Mesothelial cell of epicardium (in vitro differentiated cells): ENCODE data around the gene AKNAD1. TPM values are rescaled to one million over a fixed set of nuclear protein-coding genes. Genes with fewer than 3 reads are reported as not detected.

Source experiments
- DNase-seq, 2 experiments: peaks; one replicate each; pipeline ENCODE4 v3.0.0; 2021; ENCODE audit warnings: low spot score in 2 of 2; ENCODE audit not compliant: unreplicated experiment in 2 of 2
- H3K27ac Mint-ChIP-seq: 2 replicates; pipeline ENCODE4 v1.8.0; 2021; ENCODE audit warnings: mixed read lengths
- H3K27me3 Mint-ChIP-seq: 2 replicates; pipeline ENCODE4 v1.8.0; 2021; ENCODE audit warnings: low read depth, mixed read lengths
- H3K36me3 Mint-ChIP-seq: 2 replicates; pipeline ENCODE4 v1.8.0; 2021; ENCODE audit warnings: mixed read lengths
- H3K4me1 Mint-ChIP-seq: 2 replicates; pipeline ENCODE4 v1.8.0; 2021; ENCODE audit warnings: mixed read lengths
- H3K4me3 Mint-ChIP-seq: 2 replicates; pipeline ENCODE4 v1.8.0; 2021; ENCODE audit warnings: mild to moderate bottlenecking, moderate library complexity, mixed read lengths
- H3K9me3 Mint-ChIP-seq: 2 replicates; pipeline ENCODE4 v1.8.0; 2021; ENCODE audit warnings: mixed read lengths
- total RNA-seq: library from RNA; stranded (reverse); gene quantifications from 3 replicates; pipeline ENCODE4 v1.2.1, GENCODE V29; 2021
- TF ChIP-seq, protein P1 (sequence below): fragments of 200-600 bp; sonication (generic); IDR thresholded peaks from one replicate; pipeline ENCODE4 v1.5.0; 2021; ENCODE audit warnings: antibody characterized with exemption; ENCODE audit not compliant: unreplicated experiment

AKNAD1 gene
- total RNA-seq, 1 donor from 2014 or later: not detected

DNA sequence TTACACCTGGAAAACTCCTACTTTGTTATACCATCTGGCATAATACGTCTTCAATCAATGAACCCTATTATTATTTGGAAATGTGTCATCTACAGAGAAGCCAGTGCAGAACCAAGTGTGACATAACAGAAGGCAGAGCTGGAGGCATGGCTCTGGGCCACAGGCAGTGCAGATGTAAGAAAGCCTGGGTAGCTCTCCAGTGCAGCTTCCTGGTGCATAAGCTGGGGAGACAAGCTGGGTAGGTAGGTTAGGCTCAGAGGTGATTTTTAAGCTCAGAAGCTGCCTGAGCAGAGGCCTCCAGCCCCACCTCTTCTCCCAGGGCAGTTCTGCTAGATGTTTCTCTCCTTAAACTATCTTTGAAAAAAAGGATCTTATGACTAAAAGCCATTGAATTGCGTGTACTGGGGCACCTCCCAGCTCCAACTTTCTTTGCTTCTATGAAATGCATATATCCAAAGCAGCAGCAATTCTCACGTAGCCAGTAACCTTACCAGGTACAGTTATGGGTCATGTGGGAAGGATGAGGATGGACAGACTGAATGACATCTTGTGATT is 30.7 kb downstream of the AKNAD1 start:
- no peaks in the 10 kb centered on the region for H3K27me3 Mint-ChIP-seq
- no peak for DNase-seq
- no peak overlapping the region for H3K4me3 Mint-ChIP-seq
- TF ChIP-seq, protein P1, sequence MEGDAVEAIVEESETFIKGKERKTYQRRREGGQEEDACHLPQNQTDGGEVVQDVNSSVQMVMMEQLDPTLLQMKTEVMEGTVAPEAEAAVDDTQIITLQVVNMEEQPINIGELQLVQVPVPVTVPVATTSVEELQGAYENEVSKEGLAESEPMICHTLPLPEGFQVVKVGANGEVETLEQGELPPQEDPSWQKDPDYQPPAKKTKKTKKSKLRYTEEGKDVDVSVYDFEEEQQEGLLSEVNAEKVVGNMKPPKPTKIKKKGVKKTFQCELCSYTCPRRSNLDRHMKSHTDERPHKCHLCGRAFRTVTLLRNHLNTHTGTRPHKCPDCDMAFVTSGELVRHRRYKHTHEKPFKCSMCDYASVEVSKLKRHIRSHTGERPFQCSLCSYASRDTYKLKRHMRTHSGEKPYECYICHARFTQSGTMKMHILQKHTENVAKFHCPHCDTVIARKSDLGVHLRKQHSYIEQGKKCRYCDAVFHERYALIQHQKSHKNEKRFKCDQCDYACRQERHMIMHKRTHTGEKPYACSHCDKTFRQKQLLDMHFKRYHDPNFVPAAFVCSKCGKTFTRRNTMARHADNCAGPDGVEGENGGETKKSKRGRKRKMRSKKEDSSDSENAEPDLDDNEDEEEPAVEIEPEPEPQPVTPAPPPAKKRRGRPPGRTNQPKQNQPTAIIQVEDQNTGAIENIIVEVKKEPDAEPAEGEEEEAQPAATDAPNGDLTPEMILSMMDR: no peak
- no peaks in the 10 kb centered on the region for H3K36me3 Mint-ChIP-seq
- peaks cover 4% of the 10 kb centered on the region for H3K9me3 Mint-ChIP-seq
- H3K27ac Mint-ChIP-seq: no peak overlapping the region
- peaks cover 12% of the 10 kb centered on the region for H3K4me1 Mint-ChIP-seq

DNA sequence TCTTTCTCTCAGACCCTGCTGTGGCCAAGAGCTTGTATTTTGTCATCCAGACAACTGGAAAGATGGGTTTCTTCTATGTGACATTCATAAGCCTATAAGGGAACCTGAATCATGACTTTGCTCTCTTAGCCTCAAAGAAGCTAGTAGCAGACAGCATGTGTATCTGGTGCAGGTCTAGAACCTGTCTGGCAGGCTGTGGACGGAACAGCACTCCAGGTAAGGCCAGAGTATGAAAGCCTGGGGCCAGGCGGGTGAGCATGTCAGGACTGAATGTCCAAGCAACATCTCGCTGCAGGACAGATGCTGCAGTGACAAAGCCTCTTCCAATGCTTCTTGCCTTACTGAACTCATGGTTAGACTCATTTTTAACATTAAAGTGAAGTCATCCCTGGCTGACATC is 32.8 kb downstream of the AKNAD1 start:
- no peaks in the 10 kb centered on the region for H3K27me3 Mint-ChIP-seq
- TF ChIP-seq, protein P1: no peak
- no peak overlapping the region for H3K27ac Mint-ChIP-seq
- peaks cover 4% of the 10 kb centered on the region for H3K9me3 Mint-ChIP-seq
- H3K36me3 Mint-ChIP-seq: no peaks in the 10 kb centered on the region
- no peak for DNase-seq
- H3K4me1 Mint-ChIP-seq: peaks cover 8% of the 10 kb centered on the region
- no peak overlapping the region for H3K4me3 Mint-ChIP-seq

DNA sequence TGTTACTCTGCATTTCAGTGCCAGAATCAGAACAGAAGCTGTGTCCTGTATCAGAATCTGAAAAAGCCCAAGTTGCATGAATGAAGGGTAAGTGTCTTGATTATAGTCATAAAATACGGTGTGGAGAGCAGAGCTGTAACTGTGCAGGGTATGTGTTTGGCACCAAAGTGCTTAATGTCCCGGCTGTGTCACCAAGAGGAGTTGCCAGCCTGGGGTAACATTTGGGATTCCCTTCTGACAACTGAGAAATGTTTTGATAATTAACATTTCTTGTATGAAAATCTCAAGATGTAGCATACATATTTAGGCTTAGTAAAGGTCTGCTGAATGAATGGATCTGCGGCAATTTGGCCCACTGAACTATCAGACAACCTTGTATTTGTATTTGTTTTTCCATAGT is 33.3 kb downstream of the AKNAD1 start:
- DNase-seq: no peak
- H3K9me3 Mint-ChIP-seq: peaks cover 4% of the 10 kb centered on the region
- no peaks in the 10 kb centered on the region for H3K27me3 Mint-ChIP-seq
- no peak overlapping the region for H3K4me3 Mint-ChIP-seq
- no peaks in the 10 kb centered on the region for H3K36me3 Mint-ChIP-seq
- TF ChIP-seq, protein P1: no peak
- no peak overlapping the region for H3K27ac Mint-ChIP-seq
- H3K4me1 Mint-ChIP-seq: peaks cover 7% of the 10 kb centered on the region

DNA sequence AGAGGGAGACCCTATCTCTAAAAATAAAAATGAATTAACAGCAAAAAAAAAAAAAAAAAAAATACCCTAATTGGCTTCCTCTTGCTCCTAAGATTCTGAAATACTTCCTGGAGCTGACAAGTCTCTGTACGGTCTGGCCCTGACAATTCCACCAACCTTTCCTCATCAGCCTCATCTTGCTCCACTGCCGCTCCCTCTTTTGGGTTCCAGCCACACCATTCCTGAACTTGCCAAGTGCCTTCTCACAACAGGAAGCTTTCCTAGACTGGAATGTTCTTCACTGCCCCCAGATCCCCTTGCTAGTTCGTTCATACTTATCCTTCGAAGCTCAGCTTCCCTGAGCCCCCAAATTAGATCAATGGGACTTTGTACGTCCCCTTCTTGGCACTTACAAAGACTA is 37.0 kb downstream of the AKNAD1 start:
- Mint-ChIP-seq H3K4me1 (peaks cover 18% of the 10 kb centered on the region), H3K27ac (no peak overlapping the region), H3K9me3 (peaks cover 2% of the 10 kb centered on the region), H3K4me3 (no peak overlapping the region), H3K36me3 (no peaks in the 10 kb centered on the region), H3K27me3 (no peaks in the 10 kb centered on the region)
- TF ChIP-seq, protein P1: no peak
- DNase-seq: no peak

DNA sequence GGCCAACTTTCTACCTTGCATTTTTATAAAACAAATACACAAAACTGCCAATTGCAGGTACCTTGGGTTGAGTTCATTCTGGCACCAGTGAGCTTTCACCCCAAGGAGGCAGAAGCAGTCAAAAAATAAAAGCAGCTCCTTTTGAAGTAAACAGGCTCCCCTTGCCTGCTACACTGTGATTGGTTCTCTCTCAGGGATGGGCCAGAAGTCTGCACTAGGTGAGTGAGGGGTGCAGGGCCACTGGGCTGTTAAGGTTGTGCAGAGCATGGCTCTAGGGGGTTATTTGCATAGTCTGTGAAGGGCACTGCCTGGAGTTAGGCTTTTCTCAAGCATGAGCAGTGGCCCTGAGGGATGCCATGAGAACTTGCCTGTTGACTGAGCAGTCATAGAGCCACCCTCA is 39.1 kb downstream of the AKNAD1 start:
- Mint-ChIP-seq H3K4me1 (peaks cover 25% of the 10 kb centered on the region), H3K9me3 (no peaks in the 10 kb centered on the region), H3K36me3 (no peaks in the 10 kb centered on the region), H3K27me3 (no peaks in the 10 kb centered on the region), H3K4me3 (no peak overlapping the region), H3K27ac (no peak overlapping the region)
- TF ChIP-seq, protein P1: no peak
- DNase-seq: no peak

DNA sequence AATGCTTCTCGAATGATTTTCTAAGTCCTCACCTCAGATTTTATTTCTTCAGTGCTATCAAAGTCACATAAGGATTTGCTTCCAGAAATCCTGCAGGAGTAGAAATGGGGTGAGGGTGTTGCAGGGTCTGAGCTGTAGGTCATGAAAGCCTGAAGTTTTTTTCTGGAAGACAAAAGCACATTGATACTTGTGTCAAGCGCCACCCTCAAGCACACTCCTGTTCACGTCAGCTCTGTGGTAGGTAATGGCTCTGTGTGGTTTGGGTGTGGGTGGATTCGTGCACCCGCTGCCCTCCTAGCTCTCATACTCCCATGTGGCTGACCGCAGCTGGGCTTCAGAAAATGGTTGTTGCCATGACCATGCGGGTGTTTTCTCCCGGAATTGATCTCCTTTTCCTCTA is 39.9 kb downstream of the AKNAD1 start:
- H3K27me3 Mint-ChIP-seq: no peaks in the 10 kb centered on the region
- peaks cover 25% of the 10 kb centered on the region for H3K4me1 Mint-ChIP-seq
- no peak overlapping the region for H3K4me3 Mint-ChIP-seq
- H3K36me3 Mint-ChIP-seq: no peaks in the 10 kb centered on the region
- no peaks in the 10 kb centered on the region for H3K9me3 Mint-ChIP-seq
- peak overlapping the region; percentile 93 for H3K27ac Mint-ChIP-seq
- no peak for DNase-seq
- TF ChIP-seq, protein P1: no peak
